HEK293T (cell line): ENCODE data around the gene GLT6D1.

Experiments used
- ARNT ChIP-seq: fragments of 450-650 bp; IDR thresholded peaks from 2 replicates; pipeline ENCODE4 v1.6.1; 2017; ENCODE audit warnings: mild to moderate bottlenecking
- BHLHE40 ChIP-seq: fragments of 450-650 bp; IDR thresholded peaks from 2 replicates; pipeline ENCODE4 v1.6.1; 2016; ENCODE audit warnings: mild to moderate bottlenecking, moderate library complexity, borderline replicate concordance
- ELF4 ChIP-seq: fragments of 450-650 bp; IDR thresholded peaks from 2 replicates; pipeline ENCODE4 v1.6.1; 2017; ENCODE audit warnings: antibody characterized with exemption
- FOXA1 ChIP-seq: fragments of 450-650 bp; IDR thresholded peaks from 2 replicates; pipeline ENCODE4 v1.6.1; 2016; ENCODE audit warnings: mild to moderate bottlenecking
- FOXK2 ChIP-seq: fragments of 450-650 bp; IDR thresholded peaks from 2 replicates; pipeline ENCODE4 v1.6.1; 2016; ENCODE audit warnings: mild to moderate bottlenecking
- FOXM1 ChIP-seq: fragments of 450-650 bp; IDR thresholded peaks from 2 replicates; pipeline ENCODE4 v1.6.1; 2017; ENCODE audit warnings: mild to moderate bottlenecking, borderline replicate concordance
- L3MBTL2 ChIP-seq: fragments of 450-650 bp; conservative IDR thresholded peaks from 2 replicates; pipeline ENCODE4 v1.6.1; 2016; ENCODE audit warnings: mild to moderate bottlenecking
- NFRKB ChIP-seq: fragments of 450-650 bp; IDR thresholded peaks from 2 replicates; pipeline ENCODE4 v1.6.1; 2016; ENCODE audit warnings: mild to moderate bottlenecking, moderate library complexity
- SP1 ChIP-seq: fragments of 450-650 bp; IDR thresholded peaks from 2 replicates; pipeline ENCODE4 v1.6.1; 2017
- SUZ12 ChIP-seq: fragments of 450-650 bp; IDR thresholded peaks from 2 replicates; pipeline ENCODE4 v1.6.1; 2016; ENCODE audit warnings: mild to moderate bottlenecking
- ZNF384 ChIP-seq: fragments of 450-650 bp; IDR thresholded peaks from 2 replicates; pipeline ENCODE4 v1.6.1; 2016
- TF ChIP-seq, protein P1 (sequence below): fragments of 450-650 bp; IDR thresholded peaks from 2 replicates; pipeline ENCODE4 v1.6.1; 2016

DNA sequence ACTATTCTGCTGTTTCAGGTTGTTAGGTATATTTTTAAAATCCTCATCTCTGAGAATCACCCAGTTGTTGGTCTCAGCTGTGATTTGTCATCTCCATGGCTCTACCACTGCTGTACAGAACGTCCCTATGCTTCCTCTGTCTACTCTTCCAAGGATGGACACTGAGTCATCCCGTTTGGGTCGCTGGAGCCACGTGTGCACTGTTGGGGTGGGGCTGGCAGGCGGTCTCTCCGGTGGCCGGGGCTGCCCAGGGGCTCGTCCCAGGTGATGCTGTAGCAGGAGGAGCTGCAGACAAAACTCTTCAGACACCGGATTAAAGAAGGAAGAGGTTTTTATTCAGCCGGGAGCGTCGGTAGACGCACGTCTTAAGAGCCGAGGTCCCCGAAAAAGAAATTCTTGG, 40.7 kb upstream of the GLT6D1 start:
- no peak for TF ChIP-seq FOXK2
- no peak for TF ChIP-seq SUZ12
- no peak for TF ChIP-seq BHLHE40
- TF ChIP-seq SP1 = no peak
- TF ChIP-seq ELF4 = no peak
- TF ChIP-seq FOXA1 = no peak
- TF ChIP-seq ARNT = no peak
- TF ChIP-seq NFRKB = no peak
- no peak for TF ChIP-seq ZNF384
- no peak for TF ChIP-seq FOXM1
- TF ChIP-seq L3MBTL2 = no peak
- TF ChIP-seq, protein P1, sequence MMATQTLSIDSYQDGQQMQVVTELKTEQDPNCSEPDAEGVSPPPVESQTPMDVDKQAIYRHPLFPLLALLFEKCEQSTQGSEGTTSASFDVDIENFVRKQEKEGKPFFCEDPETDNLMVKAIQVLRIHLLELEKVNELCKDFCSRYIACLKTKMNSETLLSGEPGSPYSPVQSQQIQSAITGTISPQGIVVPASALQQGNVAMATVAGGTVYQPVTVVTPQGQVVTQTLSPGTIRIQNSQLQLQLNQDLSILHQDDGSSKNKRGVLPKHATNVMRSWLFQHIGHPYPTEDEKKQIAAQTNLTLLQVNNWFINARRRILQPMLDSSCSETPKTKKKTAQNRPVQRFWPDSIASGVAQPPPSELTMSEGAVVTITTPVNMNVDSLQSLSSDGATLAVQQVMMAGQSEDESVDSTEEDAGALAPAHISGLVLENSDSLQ = no peak
